Brain microvascular endothelial cell (primary cell): ENCODE measurements around the gene BCL7B.
A peak's percentile ranks its signal among the peaks of the same experiment; 100 is the strongest.

Source experiments
- DNase-seq: peaks from one replicate; pipeline ENCODE4 v3.0.0-alpha.2; 2020
- H3K27ac ChIP-seq: fragments of 250-450 bp; sonication (Bioruptor Pico); 2 replicates; pipeline ENCODE4 v1.5.1; 2020; ENCODE audit warnings: mild to moderate bottlenecking, moderate library complexity
- H3K27me3 ChIP-seq: fragments of 250-450 bp; sonication (Bioruptor Pico); replicated peaks from 2 replicates; pipeline ENCODE4 v1.5.1; 2020; ENCODE audit warnings: mild to moderate bottlenecking
- H3K36me3 ChIP-seq: fragments of 250-450 bp; sonication (Bioruptor Pico); replicated peaks from 2 replicates; pipeline ENCODE4 v1.5.1; 2020; ENCODE audit warnings: mild to moderate bottlenecking
- H3K4me3 ChIP-seq: 2 replicates; pipeline ENCODE4 v1.5.1; 2011; ENCODE audit warnings: low read depth, mild to moderate bottlenecking, control low read depth, low read length, moderate library complexity
- in situ Hi-C: cut with HindIII; loops from 2 replicates; pipeline ENCODE4 v1.10.0; 2017; ENCODE audit warnings: low sequenced_read_pairs, low pct_ligation_motif_present
- TF ChIP-seq, protein P1 (sequence below): IDR thresholded peaks from 2 replicates; pipeline ENCODE4 v1.5.1; 2011; ENCODE audit warnings: low read depth, mild to moderate bottlenecking, moderate library complexity, low read length, control low read depth, inconsistent platforms; ENCODE audit errors: missing control alignments

The BCL7B gene

GRCh38 chr7:73512018-73512780 lies 45.3 kb downstream of the BCL7B start:
- peak; percentile 11 for DNase-seq
- in situ Hi-C loops, result no loop called here
- TF ChIP-seq, protein P1, sequence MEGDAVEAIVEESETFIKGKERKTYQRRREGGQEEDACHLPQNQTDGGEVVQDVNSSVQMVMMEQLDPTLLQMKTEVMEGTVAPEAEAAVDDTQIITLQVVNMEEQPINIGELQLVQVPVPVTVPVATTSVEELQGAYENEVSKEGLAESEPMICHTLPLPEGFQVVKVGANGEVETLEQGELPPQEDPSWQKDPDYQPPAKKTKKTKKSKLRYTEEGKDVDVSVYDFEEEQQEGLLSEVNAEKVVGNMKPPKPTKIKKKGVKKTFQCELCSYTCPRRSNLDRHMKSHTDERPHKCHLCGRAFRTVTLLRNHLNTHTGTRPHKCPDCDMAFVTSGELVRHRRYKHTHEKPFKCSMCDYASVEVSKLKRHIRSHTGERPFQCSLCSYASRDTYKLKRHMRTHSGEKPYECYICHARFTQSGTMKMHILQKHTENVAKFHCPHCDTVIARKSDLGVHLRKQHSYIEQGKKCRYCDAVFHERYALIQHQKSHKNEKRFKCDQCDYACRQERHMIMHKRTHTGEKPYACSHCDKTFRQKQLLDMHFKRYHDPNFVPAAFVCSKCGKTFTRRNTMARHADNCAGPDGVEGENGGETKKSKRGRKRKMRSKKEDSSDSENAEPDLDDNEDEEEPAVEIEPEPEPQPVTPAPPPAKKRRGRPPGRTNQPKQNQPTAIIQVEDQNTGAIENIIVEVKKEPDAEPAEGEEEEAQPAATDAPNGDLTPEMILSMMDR, result no peak
- no peaks in the 10 kb centered on the region for H3K27me3 ChIP-seq
- no peak overlapping the region for H3K4me3 ChIP-seq
- H3K27ac ChIP-seq, result no peak overlapping the region
- H3K36me3 ChIP-seq, result peaks cover 42% of the 10 kb centered on the region

DNA sequence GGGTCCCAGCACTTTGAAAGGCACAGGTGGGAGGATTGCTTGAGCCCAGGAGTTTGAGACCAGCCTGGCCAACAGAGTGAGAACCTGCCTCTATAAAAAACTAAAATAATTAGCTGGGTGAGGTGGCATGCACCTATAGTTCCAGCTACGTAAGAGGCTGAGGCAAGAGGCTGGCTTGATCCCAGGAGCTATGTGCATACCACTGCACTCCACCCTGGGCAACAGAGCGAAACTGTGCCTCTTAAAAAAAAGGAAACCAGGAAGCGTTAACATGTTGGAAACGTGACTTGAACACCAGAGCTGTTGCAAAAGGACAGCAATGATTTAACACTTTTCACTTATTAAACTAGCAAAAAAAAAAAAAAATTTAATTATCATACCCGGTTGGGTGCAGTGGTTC lies 48.0 kb downstream of the BCL7B start:
- DNase-seq, result no peak
- Histone ChIP-seq H3K36me3 (peaks cover 58% of the 10 kb centered on the region), H3K27me3 (no peaks in the 10 kb centered on the region), H3K4me3 (no peak overlapping the region), H3K27ac (no peak overlapping the region)
- in situ Hi-C loops, result no loop called here
- TF ChIP-seq, protein P1, result no peak

- no peak overlapping the region for H3K4me3 ChIP-seq
- no peak for DNase-seq
- TF ChIP-seq, protein P1, result no peak
- peaks cover 72% of the 10 kb centered on the region for H3K36me3 ChIP-seq
- in situ Hi-C loops, result no loop called here
- H3K27me3 ChIP-seq, result no peaks in the 10 kb centered on the region
- no peak overlapping the region for H3K27ac ChIP-seq
Measured at GRCh38 chr7:73507556-73507955, 49.9 kb downstream of the BCL7B start.

- peaks cover 80% of the 10 kb centered on the region for H3K36me3 ChIP-seq
- in situ Hi-C loops, result no loop called here
Measured at GRCh38 chr7:73504920-73505319, 52.6 kb downstream of the BCL7B start.

DNA sequence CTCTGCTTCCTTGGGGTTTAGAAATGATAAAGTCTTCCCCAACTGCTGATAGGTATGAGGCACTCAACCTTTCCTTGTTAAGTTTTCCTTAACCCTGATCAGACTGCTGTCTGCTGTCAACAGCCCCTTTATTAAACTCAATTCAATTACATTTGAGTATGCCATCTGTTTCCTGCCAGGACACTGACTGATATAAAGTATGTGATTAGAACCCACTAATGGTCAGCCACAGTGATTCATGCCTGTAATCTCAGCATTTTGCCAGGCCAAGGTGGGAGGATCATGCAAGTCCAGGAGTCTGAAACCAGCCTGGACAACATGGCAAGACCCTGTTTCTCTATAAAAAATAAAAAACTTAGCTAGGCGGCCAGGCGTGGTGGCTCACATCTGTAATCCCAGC lies 53.5 kb downstream of the BCL7B start:
- no peak for DNase-seq
- H3K27ac ChIP-seq, result no peak overlapping the region
- no peak overlapping the region for H3K4me3 ChIP-seq
- peaks cover 75% of the 10 kb centered on the region for H3K36me3 ChIP-seq
- TF ChIP-seq, protein P1, result no peak
- H3K27me3 ChIP-seq, result no peaks in the 10 kb centered on the region
- in situ Hi-C loops, result no loop called here

More at GRCh38 chr7:73504920-73505319, 52.6 kb downstream of the BCL7B start:
- H3K27ac ChIP-seq, result no peak overlapping the region
- no peak for DNase-seq
- no peaks in the 10 kb centered on the region for H3K27me3 ChIP-seq
- no peak overlapping the region for H3K4me3 ChIP-seq
- TF ChIP-seq, protein P1, result no peak

DNA sequence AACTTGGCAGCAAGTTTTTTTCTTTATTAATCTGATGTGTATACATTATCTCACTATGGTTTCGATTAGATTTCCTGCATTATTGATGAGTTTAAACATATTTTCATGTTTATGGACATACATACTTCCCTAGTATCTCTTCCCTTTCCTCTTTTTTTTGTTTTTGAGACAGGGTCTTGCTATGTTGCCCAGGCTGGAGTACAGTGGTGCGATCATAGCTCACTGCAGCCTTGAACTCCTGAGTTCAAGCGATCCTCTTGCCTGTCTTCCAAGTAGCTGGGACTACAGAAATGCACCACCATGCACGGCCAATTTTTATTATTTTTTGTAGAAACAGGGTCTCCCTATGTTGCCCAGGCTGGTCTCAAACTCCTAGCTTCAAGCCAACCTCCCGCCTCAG lies 54.3 kb downstream of the BCL7B start:
- no peak for DNase-seq
- TF ChIP-seq, protein P1, result no peak
- Histone ChIP-seq H3K27me3 (no peaks in the 10 kb centered on the region), H3K4me3 (no peak overlapping the region), H3K36me3 (peaks cover 73% of the 10 kb centered on the region), H3K27ac (no peak overlapping the region)
- in situ Hi-C loops, result no loop called here
